Loucy (cell line): ENCODE results near the gene SALL3.

Experiments
- H2AFZ ChIP-seq: fragments of 200-600 bp; sonication (generic); 2 replicates; pipeline ENCODE4 v1.6.0; 2016; ENCODE audit warnings: antibody characterized with exemption, mild to moderate bottlenecking, low read length, moderate library complexity
- H3F3A ChIP-seq: fragments of 200-600 bp; 2 replicates; pipeline ENCODE4 v1.6.0; 2016; ENCODE audit warnings: antibody characterized with exemption, low read depth, mild to moderate bottlenecking
- H3K27me3 ChIP-seq: fragments of 200-600 bp; sonication (generic); 2 replicates; pipeline ENCODE4 v1.6.1; 2014; ENCODE audit warnings: low read length, mild to moderate bottlenecking; ENCODE audit not compliant: insufficient read depth, poor library complexity, severe bottlenecking
- H3K36me3 ChIP-seq: fragments of 200-600 bp; sonication (generic); 2 replicates; pipeline ENCODE4 v1.6.1; 2016; ENCODE audit warnings: low read length; ENCODE audit not compliant: insufficient read depth
- H3K4me1 ChIP-seq: fragments of 200-600 bp; sonication (generic); 2 replicates; pipeline ENCODE4 v1.5.1; 2014; ENCODE audit warnings: low read length, mild to moderate bottlenecking; ENCODE audit not compliant: insufficient read depth, poor library complexity, severe bottlenecking
- H3K4me2 ChIP-seq: fragments of 200-600 bp; sonication (generic); 2 replicates; pipeline ENCODE4 v1.6.0; 2014; ENCODE audit warnings: antibody characterized with exemption, low read length, low read depth, mild to moderate bottlenecking; ENCODE audit not compliant: poor library complexity, severe bottlenecking
- H3K4me3 ChIP-seq: fragments of 200-600 bp; sonication (generic); 2 replicates; pipeline ENCODE4 v1.5.1; 2014; ENCODE audit warnings: low read length, mild to moderate bottlenecking, mixed read lengths; ENCODE audit not compliant: poor library complexity, severe bottlenecking
- H3K79me2 ChIP-seq: fragments of 200-600 bp; sonication (generic); 2 replicates; pipeline ENCODE4 v1.6.1; 2014; ENCODE audit warnings: low read length; ENCODE audit not compliant: insufficient read depth
- H3K9ac ChIP-seq: fragments of 200-600 bp; sonication (generic); 2 replicates; pipeline ENCODE4 v1.6.0; 2014; ENCODE audit warnings: mild to moderate bottlenecking, low read depth, low read length, moderate library complexity; ENCODE audit not compliant: poor library complexity, severe bottlenecking
- H3K9me2 ChIP-seq: fragments of 200-600 bp; sonication (generic); replicated peaks from 2 replicates; pipeline ENCODE4 v1.6.1; 2016; ENCODE audit warnings: low read depth, low read length, mixed read lengths
- H3K9me3 ChIP-seq: fragments of 200-600 bp; sonication (generic); 2 replicates; pipeline ENCODE4 v1.6.1; 2014; ENCODE audit warnings: mild to moderate bottlenecking, antibody characterized with exemption, low read length, low read depth; ENCODE audit not compliant: insufficient read depth
- H4K20me1 ChIP-seq: fragments of 200-600 bp; sonication (generic); 2 replicates; pipeline ENCODE4 v1.6.0; 2014; ENCODE audit warnings: antibody characterized with exemption, low read length, mild to moderate bottlenecking; ENCODE audit not compliant: insufficient read depth, poor library complexity, severe bottlenecking
- EZH2phosphoT487 ChIP-seq: fragments of 200-600 bp; IDR thresholded peaks from 2 replicates; pipeline ENCODE4 v1.6.1; 2018; ENCODE audit warnings: antibody characterized with exemption, mild to moderate bottlenecking, moderate library complexity, borderline replicate concordance
- TF ChIP-seq, protein P1 (sequence below): fragments of 200-600 bp; sonication (generic); conservative IDR thresholded peaks from 2 replicates; pipeline ENCODE4 v1.5.1; 2014; ENCODE audit warnings: mild to moderate bottlenecking, antibody characterized with exemption, low read length

The SALL3 gene

DNA sequence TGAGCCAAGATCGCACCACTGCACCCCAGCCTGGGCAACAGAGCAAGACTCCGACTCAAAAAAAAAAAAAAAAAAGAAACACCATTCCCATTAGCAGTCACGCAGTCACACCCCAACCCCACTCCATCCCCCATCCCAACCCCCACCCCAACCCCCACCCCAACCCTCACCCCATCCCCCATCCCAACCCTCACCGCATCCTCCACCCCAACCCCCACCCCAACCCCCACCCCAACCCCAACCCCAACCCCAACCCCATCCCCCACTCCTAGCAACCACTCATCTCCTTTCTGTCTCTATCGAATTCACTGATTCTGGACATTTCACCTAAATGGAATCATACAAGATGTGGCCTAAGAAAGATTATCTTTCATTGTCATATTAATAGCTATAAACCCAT lies 63.7 kb downstream of the SALL3 start:
- H4K20me1 ChIP-seq = no peaks in the 10 kb centered on the region
- TF ChIP-seq EZH2phosphoT487 = no peak
- TF ChIP-seq, protein P1, sequence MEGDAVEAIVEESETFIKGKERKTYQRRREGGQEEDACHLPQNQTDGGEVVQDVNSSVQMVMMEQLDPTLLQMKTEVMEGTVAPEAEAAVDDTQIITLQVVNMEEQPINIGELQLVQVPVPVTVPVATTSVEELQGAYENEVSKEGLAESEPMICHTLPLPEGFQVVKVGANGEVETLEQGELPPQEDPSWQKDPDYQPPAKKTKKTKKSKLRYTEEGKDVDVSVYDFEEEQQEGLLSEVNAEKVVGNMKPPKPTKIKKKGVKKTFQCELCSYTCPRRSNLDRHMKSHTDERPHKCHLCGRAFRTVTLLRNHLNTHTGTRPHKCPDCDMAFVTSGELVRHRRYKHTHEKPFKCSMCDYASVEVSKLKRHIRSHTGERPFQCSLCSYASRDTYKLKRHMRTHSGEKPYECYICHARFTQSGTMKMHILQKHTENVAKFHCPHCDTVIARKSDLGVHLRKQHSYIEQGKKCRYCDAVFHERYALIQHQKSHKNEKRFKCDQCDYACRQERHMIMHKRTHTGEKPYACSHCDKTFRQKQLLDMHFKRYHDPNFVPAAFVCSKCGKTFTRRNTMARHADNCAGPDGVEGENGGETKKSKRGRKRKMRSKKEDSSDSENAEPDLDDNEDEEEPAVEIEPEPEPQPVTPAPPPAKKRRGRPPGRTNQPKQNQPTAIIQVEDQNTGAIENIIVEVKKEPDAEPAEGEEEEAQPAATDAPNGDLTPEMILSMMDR = no peak
- no peak overlapping the region for H3K4me2 ChIP-seq
- H3K4me1 ChIP-seq = no peaks in the 10 kb centered on the region
- no peaks in the 10 kb centered on the region for H3F3A ChIP-seq
- no peak overlapping the region for H3K9ac ChIP-seq
- no peaks in the 10 kb centered on the region; the same call in 1 of the 2 replicates for H3K9me3 ChIP-seq
- H3K27me3 ChIP-seq = no peaks in the 10 kb centered on the region
- no peaks in the 10 kb centered on the region for H3K79me2 ChIP-seq
- no peaks in the 10 kb centered on the region for H3K9me2 ChIP-seq
- H3K4me3 ChIP-seq = no peak overlapping the region
- H2AFZ ChIP-seq = no peak overlapping the region
- H3K36me3 ChIP-seq = no peaks in the 10 kb centered on the region

DNA sequence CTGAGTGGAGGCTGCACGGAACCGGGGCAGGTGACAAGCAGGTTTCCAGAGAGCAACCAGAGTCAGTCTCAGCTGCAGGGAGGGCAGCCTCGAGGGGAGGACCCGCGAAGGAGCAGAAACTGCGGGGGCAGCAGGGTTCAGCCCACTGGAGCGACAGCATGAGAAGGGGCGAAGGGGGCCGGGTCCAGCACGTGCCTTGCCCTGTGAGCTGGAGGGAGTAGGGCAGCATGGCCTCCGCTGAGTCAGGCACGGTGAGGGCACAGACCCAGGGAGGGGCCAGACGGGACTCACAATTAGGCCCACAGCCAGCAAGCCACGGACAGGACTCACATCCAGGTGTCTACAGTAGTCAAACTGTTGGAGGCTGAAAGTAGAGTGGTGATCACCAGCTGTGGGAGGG lies 66.9 kb downstream of the SALL3 start:
- TF ChIP-seq, protein P1 = no peak
- TF ChIP-seq EZH2phosphoT487 = no peak
- H4K20me1 ChIP-seq = no peaks in the 10 kb centered on the region
- H3K4me1 ChIP-seq = no peaks in the 10 kb centered on the region
- H3K36me3 ChIP-seq = no peaks in the 10 kb centered on the region
- no peak overlapping the region for H2AFZ ChIP-seq
- no peaks in the 10 kb centered on the region for H3K27me3 ChIP-seq
- H3K9me3 ChIP-seq = no peaks in the 10 kb centered on the region; the same call in 1 of the 2 replicates
- H3K9me2 ChIP-seq = no peaks in the 10 kb centered on the region
- no peak overlapping the region for H3K4me3 ChIP-seq
- no peak overlapping the region for H3K4me2 ChIP-seq
- no peaks in the 10 kb centered on the region for H3F3A ChIP-seq
- no peaks in the 10 kb centered on the region for H3K79me2 ChIP-seq
- H3K9ac ChIP-seq = no peak overlapping the region

DNA sequence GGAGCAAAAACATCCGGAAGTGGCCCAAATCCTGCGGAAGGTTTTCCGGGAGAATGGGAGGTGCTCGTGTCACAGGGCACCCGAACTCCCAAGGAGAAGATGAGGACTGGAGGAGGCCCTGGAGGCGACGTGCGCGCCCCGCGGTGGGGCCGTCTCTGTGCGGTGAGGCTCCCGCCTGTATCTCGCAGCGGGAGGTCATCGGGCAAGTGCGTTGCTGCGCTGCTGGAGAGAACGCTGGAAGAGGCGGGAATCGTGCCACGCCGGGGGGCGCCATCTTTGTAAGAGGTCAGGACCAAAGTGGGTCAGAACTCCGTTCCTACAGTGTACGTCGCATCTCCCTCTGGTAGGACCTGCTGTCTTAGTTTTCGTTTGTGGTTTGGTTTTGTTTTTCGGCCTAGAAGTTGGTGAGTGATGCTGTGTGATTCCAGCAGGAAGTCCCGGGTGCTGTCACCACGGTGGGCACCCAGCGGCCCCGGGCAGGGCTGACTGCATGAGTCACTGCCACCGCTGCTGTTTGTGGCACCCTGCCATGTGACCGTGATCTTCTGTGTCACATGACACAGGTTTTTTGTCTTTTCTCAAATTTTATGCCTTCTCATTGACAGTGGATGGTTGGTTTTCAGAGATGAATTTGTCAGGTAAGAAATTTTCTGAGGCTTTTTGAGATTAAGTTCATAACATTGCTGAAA lies 68.1 kb downstream of the SALL3 start:
- Histone ChIP-seq H3K9me3 (no peaks in the 10 kb centered on the region; the same call in 1 of the 2 replicates), H4K20me1 (no peaks in the 10 kb centered on the region), H2AFZ (no peak overlapping the region), H3K36me3 (no peaks in the 10 kb centered on the region), H3K27me3 (no peaks in the 10 kb centered on the region), H3K4me3 (no peak overlapping the region), H3K79me2 (no peaks in the 10 kb centered on the region), H3K9ac (no peak overlapping the region), H3K9me2 (no peaks in the 10 kb centered on the region), H3F3A (no peaks in the 10 kb centered on the region), H3K4me1 (no peaks in the 10 kb centered on the region), H3K4me2 (no peak overlapping the region)
- no peak for TF ChIP-seq EZH2phosphoT487
- TF ChIP-seq, protein P1 = no peak
